Naive thymus-derived CD4-positive, alpha-beta T cell (primary cell): ENCODE data around the gene SNX5. TPM values are rescaled to one million over a fixed set of nuclear protein-coding genes. Genes with fewer than 3 reads are reported as not detected.

Experiments used
- ATAC-seq: fragments of 150-1000 bp; cut with Tn5 transposase; 2 replicates; pipeline ENCODE4 v1.10.0; 2021; ENCODE audit warnings: mild to moderate bottlenecking, moderate library complexity
- CTCF ChIA-PET: fragments of 350-600 bp; sonication (Branson Sonifier 250); formaldehyde crosslinking; loops from one replicate; lab custom pipeline; 2021; ENCODE audit warnings: antibody characterized with exemption; lab: Charles Lee
- POLR2A ChIA-PET: fragments of 350-600 bp; sonication (Branson Sonifier 250); formaldehyde crosslinking; loops from one replicate; lab custom pipeline; 2021; ENCODE audit warnings: antibody characterized with exemption, inconsistent platforms; lab: Charles Lee
- DNase-seq, 9 donors: peaks; one replicate each; pipeline versions ENCODE4 v3.0.0 to v3.0.0-alpha.2; 2020 to 2022; ENCODE audit warnings: mixed read lengths in 1 of 9
- H3K27ac ChIP-seq: one replicate; pipeline ENCODE4 v1.7.0; 2013; ENCODE audit warnings: mild to moderate bottlenecking, low read depth, low read length, moderate library complexity
- H3K27me3 ChIP-seq, 2 donors: one replicate each; pipeline ENCODE4 v1.7.0; 2013; ENCODE audit warnings: low read length in 2 of 2, mild to moderate bottlenecking in 2 of 2, moderate library complexity in 2 of 2; ENCODE audit not compliant: control insufficient read depth in 2 of 2, insufficient read depth in 2 of 2
- H3K36me3 ChIP-seq, 3 experiments: 1 replicate in 2 of 3; 2 replicates in 1 of 3; pipeline ENCODE4 v1.7.0; 2013; ENCODE audit warnings: low read length in 3 of 3, mild to moderate bottlenecking in 3 of 3, moderate library complexity in 1 of 3; ENCODE audit not compliant: insufficient read depth in 3 of 3, control insufficient read depth in 2 of 3
- H3K4me1 ChIP-seq, 2 donors: one replicate each; pipeline ENCODE4 v1.7.0; 2013; ENCODE audit warnings: low read length in 2 of 2, mild to moderate bottlenecking in 2 of 2, moderate library complexity in 1 of 2; ENCODE audit not compliant: control insufficient read depth in 2 of 2, insufficient read depth in 2 of 2
- H3K4me3 ChIP-seq: 2 replicates; pipeline ENCODE4 v1.7.0; 2013; ENCODE audit warnings: mild to moderate bottlenecking, low read length
- H3K9me3 ChIP-seq, 3 experiments: 1 replicate in 2 of 3; 2 replicates in 1 of 3; pipeline ENCODE4 v1.7.0; 2013; ENCODE audit warnings: low read length in 3 of 3; ENCODE audit not compliant: control insufficient read depth in 2 of 3
- H3K27ac Mint-ChIP-seq, 9 donors: one replicate each; pipeline ENCODE4 v1.8.0; 2020 to 2022; ENCODE audit warnings: mixed read lengths in 9 of 9, mild to moderate bottlenecking in 8 of 9, moderate library complexity in 5 of 9, inconsistent platforms in 2 of 9
- H3K27me3 Mint-ChIP-seq, 5 donors: one replicate each; pipeline ENCODE4 v1.8.0; 2021 to 2022; ENCODE audit warnings: mixed read lengths in 5 of 5, mild to moderate bottlenecking in 1 of 5
- H3K36me3 Mint-ChIP-seq, 5 donors: one replicate each; pipeline ENCODE4 v1.8.0; 2020 to 2022; ENCODE audit warnings: mixed read lengths in 5 of 5, mild to moderate bottlenecking in 3 of 5, inconsistent platforms in 1 of 5
- H3K4me1 Mint-ChIP-seq, 7 donors: one replicate each; pipeline ENCODE4 v1.8.0; 2020 to 2022; ENCODE audit warnings: mixed read lengths in 7 of 7, mild to moderate bottlenecking in 3 of 7, inconsistent platforms in 1 of 7
- H3K4me3 Mint-ChIP-seq, 10 donors: one replicate each; pipeline ENCODE4 v1.8.0; 2020 to 2022; ENCODE audit warnings: mild to moderate bottlenecking in 10 of 10, mixed read lengths in 10 of 10, moderate library complexity in 6 of 10, inconsistent platforms in 2 of 10
- H3K9me3 Mint-ChIP-seq, 11 donors: one replicate each; pipeline ENCODE4 v1.8.0; 2020 to 2022; ENCODE audit warnings: mixed read lengths in 11 of 11, mild to moderate bottlenecking in 4 of 11, inconsistent platforms in 1 of 11, moderate library complexity in 1 of 11
- intact Hi-C, 2 donors: fragments of 100-400 bp; cut with micrococcal nuclease; formaldehyde crosslinking; loops; one replicate each; pipeline ENCODE4 v1.15.1; 2023
- polyA plus RNA-seq, 2 donors: library from polyadenylated mRNA; unstranded; fragments of 300-500 nt; fragmentation: Illumina TruSeq; gene quantifications; one replicate each; pipeline ENCODE4 v1.2.3, GENCODE V29; 2021
- total RNA-seq, 6 experiments: library from RNA in 5 of 6; stranded (reverse) in 5 of 6; gene quantifications; 1 replicate in 5 of 6; 2 replicates in 1 of 6; pipeline ENCODE4 v1.2.3 and lab custom pipeline; 2021 to 2026

SNX5 gene
- total and polyA plus RNA-seq, 7 experiments from 2014 or later: 40.2 to 148 (median 61.9) TPM

DNA sequence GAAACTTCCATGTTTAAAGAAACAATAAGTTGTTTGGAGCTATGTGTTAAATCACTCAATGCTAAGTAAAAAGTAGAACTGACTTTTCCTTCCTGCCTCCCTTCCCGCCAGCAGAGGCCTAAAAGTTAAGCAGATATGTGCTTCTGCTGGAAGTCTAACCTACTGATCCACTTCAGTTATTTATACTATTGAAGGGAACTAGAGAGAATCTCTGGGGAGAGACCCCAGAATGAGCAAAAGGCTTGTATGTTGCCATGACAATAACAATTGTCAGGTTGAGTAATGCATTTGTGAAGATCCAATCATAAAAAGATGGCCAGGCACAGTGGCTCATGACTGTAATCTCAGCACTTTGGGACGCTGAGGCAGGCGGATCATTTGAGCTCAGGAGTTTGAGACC, 25.0 kb upstream of the SNX5 start:
- Mint-ChIP-seq H3K27ac (peak overlapping the region in 1 of 9 donors; percentile 93), H3K4me1 (peaks cover 4 to 53% (median 9%) of the 10 kb centered on the region in 7 donors), H3K27me3 (peaks cover 0 to 11% (median 1%) of the 10 kb centered on the region in 5 donors), H3K9me3 (no peaks in the 10 kb centered on the region), H3K36me3 (peaks cover 0 to 10% (median 7%) of the 10 kb centered on the region in 5 donors), H3K4me3 (peak overlapping the region in 1 of 10 donors; percentile 82)
- Histone ChIP-seq H3K4me1 (peaks cover 0 to 8% of the 10 kb centered on the region in 2 donors), H3K27ac (no peak overlapping the region), H3K36me3 (peaks cover 0 to 9% (median 0%) of the 10 kb centered on the region in 3 experiments), H3K4me3 (no peak overlapping the region), H3K9me3 (no peaks in the 10 kb centered on the region), H3K27me3 (no peaks in the 10 kb centered on the region)
- no peak for DNase-seq
- ATAC-seq: no peak
- ChIA-PET POLR2A (no interaction called here), CTCF (interaction anchor here (1.1 to 1.2 kb wide), 2 partner anchors 457 to 466 kb away, joined by 3 to 4 read pairs; no protein-coding TSS in a partner anchor)
- intact Hi-C loops: loop anchor here in 1 of 2 donors (10.0 kb wide), 1 partner anchor 49 kb away; no protein-coding TSS in a partner anchor

DNA sequence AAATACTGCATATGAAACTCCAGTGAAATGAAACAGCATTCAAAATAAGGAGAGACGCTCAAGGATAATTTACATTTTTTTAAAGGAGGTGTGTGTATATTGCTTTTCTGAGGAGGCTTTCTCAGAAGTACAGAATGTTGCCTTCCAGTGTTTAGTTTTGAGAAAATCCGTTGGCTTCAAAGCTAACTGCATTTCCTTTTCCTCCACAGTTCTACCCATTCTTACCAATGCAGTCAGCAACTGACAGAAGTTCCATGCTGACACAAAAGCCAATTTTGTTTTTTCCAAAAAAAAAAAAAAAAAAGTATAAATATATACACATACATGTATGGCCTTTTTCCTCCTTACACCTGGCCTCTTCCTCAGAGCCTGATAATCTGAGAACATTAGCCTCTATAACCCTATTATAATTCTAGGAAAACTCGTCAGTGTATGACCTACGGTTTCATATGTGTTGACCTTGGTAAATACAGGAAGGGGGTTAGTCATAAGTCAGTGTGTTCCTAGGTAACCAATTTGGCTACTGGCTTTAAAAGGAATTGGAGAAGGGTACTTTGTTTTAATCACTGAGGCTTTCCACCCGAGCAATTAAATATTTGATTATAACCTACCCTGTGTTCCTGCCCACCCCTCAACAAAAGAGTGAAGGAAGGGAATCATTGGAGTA, 24.4 kb upstream of the SNX5 start:
- peak overlapping the region in 1 of 10 donors; percentile 82 for H3K4me3 Mint-ChIP-seq
- intact Hi-C loops: loop anchor here in 1 of 2 donors (10.0 kb wide), 1 partner anchor 48 kb away; no protein-coding TSS in a partner anchor

GRCh38 chr20:17992224-17992637, 23.6 kb upstream of the SNX5 start:
- no peak overlapping the region for H3K4me3 ChIP-seq
- DNase-seq: peak in 1 of 9 donors; percentile 53
- no peak for ATAC-seq
- POLR2A ChIA-PET: no interaction called here
- Mint-ChIP-seq H3K4me3 (peak overlapping the region in 1 of 10 donors; percentile 82), H3K27me3 (peaks cover 0 to 7% (median 0%) of the 10 kb centered on the region in 5 donors), H3K4me1 (peaks cover 4 to 59% (median 23%) of the 10 kb centered on the region in 7 donors), H3K27ac (peak overlapping the region in 1 of 9 donors; percentile 93), H3K9me3 (no peaks in the 10 kb centered on the region), H3K36me3 (peaks cover 0 to 20% (median 7%) of the 10 kb centered on the region in 5 donors)
- H3K36me3 ChIP-seq: peaks cover 0 to 9% (median 0%) of the 10 kb centered on the region in 3 experiments
- CTCF ChIA-PET: no interaction called here
- H3K9me3 ChIP-seq: no peaks in the 10 kb centered on the region
- intact Hi-C loops: loop anchor here in 1 of 2 donors (10.0 kb wide), 1 partner anchor 47 kb away; no protein-coding TSS in a partner anchor
- H3K27me3 ChIP-seq: no peaks in the 10 kb centered on the region
- H3K4me1 ChIP-seq: peaks cover 5 to 8% of the 10 kb centered on the region in 2 donors
- no peak overlapping the region for H3K27ac ChIP-seq

More for the DNA sequence above, 24.4 kb upstream of the SNX5 start:
- ChIA-PET CTCF (interaction anchor here (0.6 to 1.2 kb wide), 3 partner anchors 456 to 849 kb away, joined by 3 to 5 read pairs (median 3); no protein-coding TSS in a partner anchor), POLR2A (no interaction called here)
- H3K9me3 ChIP-seq: no peaks in the 10 kb centered on the region
- H3K4me1 ChIP-seq: peaks cover 0 to 8% of the 10 kb centered on the region in 2 donors
- no peak overlapping the region for H3K27ac ChIP-seq
- Mint-ChIP-seq H3K27ac (peak overlapping the region in 1 of 9 donors; percentile 93), H3K36me3 (peaks cover 0 to 15% (median 7%) of the 10 kb centered on the region in 5 donors), H3K27me3 (peaks cover 0 to 7% (median 0%) of the 10 kb centered on the region in 5 donors), H3K4me1 (peaks cover 4 to 58% (median 15%) of the 10 kb centered on the region in 7 donors), H3K9me3 (no peaks in the 10 kb centered on the region)
- peaks cover 0 to 9% (median 0%) of the 10 kb centered on the region in 3 experiments for H3K36me3 ChIP-seq
- H3K27me3 ChIP-seq: no peaks in the 10 kb centered on the region
- no peak for ATAC-seq
- no peak for DNase-seq
- H3K4me3 ChIP-seq: no peak overlapping the region

DNA sequence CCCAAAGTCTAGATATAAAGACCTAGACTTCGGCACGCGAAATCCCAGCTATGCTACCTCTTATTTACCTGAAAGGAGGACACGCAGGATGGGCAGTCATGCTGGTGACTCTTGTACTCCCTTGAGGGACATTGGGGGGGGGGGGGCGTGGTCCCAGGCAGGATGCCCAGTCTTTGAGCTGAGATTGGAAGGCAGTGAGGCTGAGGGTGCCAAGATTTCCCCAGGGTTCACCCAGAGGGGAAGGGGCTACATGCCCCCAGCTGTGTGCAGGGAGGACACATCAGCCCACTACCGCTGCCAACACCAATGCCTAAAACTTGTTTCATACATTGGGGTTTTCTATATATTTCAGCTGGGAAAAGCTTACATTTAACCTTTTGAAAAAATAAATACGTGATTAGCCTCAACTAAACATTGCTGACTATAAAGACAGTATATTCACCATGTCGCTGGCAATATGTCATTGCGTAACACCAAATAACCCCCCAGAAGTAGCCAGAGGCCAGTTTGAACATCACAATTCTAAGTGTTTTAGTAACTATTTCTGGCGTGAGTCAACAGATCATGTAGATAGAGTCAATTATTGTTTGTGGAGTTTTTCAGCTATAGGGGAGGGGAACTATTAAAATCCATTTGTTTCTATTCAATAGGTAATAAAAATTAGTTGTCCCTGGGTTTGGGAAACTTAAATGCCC, 21.8 kb upstream of the SNX5 start:
- ChIA-PET POLR2A (interaction anchor here (1.8 kb wide), 1 partner anchor 25 kb away, joined by 5 read pairs; no protein-coding TSS in a partner anchor), CTCF (interaction anchor here (0.9 kb wide), 1 partner anchor 15 kb away, joined by 3 read pairs; no protein-coding TSS in a partner anchor)
- Mint-ChIP-seq H3K27me3 (no peaks in the 10 kb centered on the region), H3K4me3 (no peak overlapping the region), H3K9me3 (no peaks in the 10 kb centered on the region), H3K36me3 (peaks cover 0 to 20% (median 7%) of the 10 kb centered on the region in 5 donors), H3K27ac (no peak overlapping the region), H3K4me1 (peaks cover 0 to 50% (median 18%) of the 10 kb centered on the region in 7 donors)
- intact Hi-C loops: loop anchor here in 1 of 2 donors (10.0 kb wide), 1 partner anchor 46 kb away; no protein-coding TSS in a partner anchor
- ATAC-seq (no peak), DNase-seq (no peak)
- Histone ChIP-seq H3K4me3 (no peak overlapping the region), H3K4me1 (peaks cover 0 to 5% of the 10 kb centered on the region in 2 donors), H3K9me3 (no peaks in the 10 kb centered on the region), H3K36me3 (peaks cover 0 to 9% (median 0%) of the 10 kb centered on the region in 3 experiments), H3K27ac (no peak overlapping the region), H3K27me3 (no peaks in the 10 kb centered on the region)

- no peak overlapping the region for H3K27ac ChIP-seq
- ATAC-seq (peak; percentile 81), DNase-seq (peak in 6 of 9 donors; percentile 49 to 73 (median 64))
- H3K4me1 ChIP-seq: peaks cover 0 to 5% of the 10 kb centered on the region in 2 donors
- H3K9me3 Mint-ChIP-seq: peaks cover 0 to under 1% (median 0%) of the 10 kb centered on the region in 11 donors
- POLR2A ChIA-PET: no interaction called here
- peak overlapping the region in 9 of 10 donors; percentile 4 to 62 (median 30) for H3K4me3 Mint-ChIP-seq
- peak overlapping the region in 6 of 9 donors; percentile 0 to 68 (median 36) for H3K27ac Mint-ChIP-seq
- peaks cover 0 to 22% (median 8%) of the 10 kb centered on the region in 5 donors for H3K36me3 Mint-ChIP-seq
- peaks cover 2 to 42% (median 18%) of the 10 kb centered on the region in 7 donors for H3K4me1 Mint-ChIP-seq
- no peak overlapping the region for H3K4me3 ChIP-seq
- intact Hi-C loops: loop anchor here in 1 of 2 donors (2.0 kb wide), 1 partner anchor 19 kb away; the partner anchor contains the start of genes MGME1 and SNX5
- H3K27me3 ChIP-seq: no peaks in the 10 kb centered on the region
- H3K36me3 ChIP-seq: peaks cover 0 to 9% (median 0%) of the 10 kb centered on the region in 3 experiments
- CTCF ChIA-PET: no interaction called here
- H3K27me3 Mint-ChIP-seq: no peaks in the 10 kb centered on the region
- no peaks in the 10 kb centered on the region for H3K9me3 ChIP-seq
Measured at GRCh38 chr20:17987988-17988387, 19.4 kb upstream of the SNX5 start.
